ENCODE results near the gene U2AF1L4. TPM values are rescaled to one million over a fixed set of nuclear protein-coding genes. Genes with fewer than 3 reads are reported as not detected.

U2AF1L4 gene
- total RNA-seq, 2 experiments from 2014 or later: 23.3 to 24.0 TPM

GRCh38 chr19:35717665-35718344 lies 27.4 kb downstream of the U2AF1L4 start, which contains the start of gene KMT2B:
Gene KMT2B (plus strand): TSS chr19:35718003. CDS start chr19:35718019, 16 bp downstream.
- Mint-ChIP-seq H3K4me3 (peak within 1 kb of the TSS; percentile 94), H3K9me3 (ENCODE audit: insufficient read depth) (no peaks in the 10 kb centered on the region), H3K4me1 (ENCODE audit: low read depth) (peaks cover 57% of the 10 kb centered on the region), H3K36me3 (ENCODE audit: low read depth) (peaks cover 50% of the 10 kb centered on the region), H3K27ac (peak within 1 kb of the TSS; percentile 94), H3K27me3 (ENCODE audit: low read depth) (no peaks in the 10 kb centered on the region)
- ATAC-seq (peak; percentile 1), DNase-seq (no peak)
- POLR2A ChIA-PET: interaction anchor here (0.6 to 1.9 kb wide), 8 partner anchors 13 to 208 kb away, joined by 3 to 14 read pairs (median 3); partner anchors contain the start of genes IGFLR1, LIN37, PSENEN and U2AF1L4
- CTCF ChIA-PET: interaction anchor here (1.0 to 1.9 kb wide), 5 partner anchors 18 to 102 kb away, joined by 3 to 8 read pairs (median 4); partner anchors contain the start of gene U2AF1L4

DNA sequence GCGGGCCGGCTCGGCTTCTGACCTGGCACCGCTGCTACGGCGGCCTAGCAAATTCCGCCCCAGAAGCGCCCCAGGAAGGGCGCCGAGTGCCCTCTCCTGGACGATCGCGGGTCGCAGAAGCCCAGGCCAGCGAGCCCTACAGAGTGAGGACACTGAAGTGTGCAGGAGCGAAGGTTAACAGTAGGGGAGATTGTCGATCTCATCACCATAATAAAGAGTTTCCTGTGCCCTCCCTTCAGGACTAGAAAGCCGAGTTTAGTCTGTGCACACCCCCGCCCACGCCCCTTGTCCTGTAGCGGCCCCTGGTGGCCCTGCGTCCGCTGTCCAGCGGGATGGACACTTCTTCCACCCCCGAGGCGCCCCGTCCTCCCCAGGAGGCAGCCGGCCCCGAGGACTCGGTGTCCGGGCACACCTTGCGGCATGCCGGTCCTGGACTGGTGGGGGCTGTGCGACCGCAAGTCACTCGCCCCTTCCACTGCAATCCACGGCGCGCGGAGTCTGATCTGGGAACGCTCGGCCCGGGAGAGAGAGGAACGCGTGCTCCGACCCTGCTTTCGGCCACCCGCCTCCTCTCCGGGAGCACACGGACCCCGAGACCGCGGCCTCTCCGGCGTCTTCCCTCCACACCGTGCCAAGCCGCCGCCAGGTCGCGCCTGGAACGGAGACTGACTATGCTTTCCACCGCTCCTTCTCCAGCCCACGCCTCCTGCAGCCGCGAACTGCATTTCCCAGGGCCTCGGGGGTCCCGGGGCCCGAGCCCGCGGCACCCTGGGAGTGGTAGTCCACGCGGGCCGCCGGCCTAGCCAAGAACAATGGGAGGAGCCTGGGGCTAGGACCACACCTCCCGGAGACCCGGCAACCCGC lies 28.2 kb downstream of the U2AF1L4 start:
- Mint-ChIP-seq H3K4me1 (ENCODE audit: low read depth) (peaks cover 65% of the 10 kb centered on the region), H3K36me3 (ENCODE audit: low read depth) (peaks cover 42% of the 10 kb centered on the region), H3K4me3 (peak overlapping the region; percentile 83), H3K9me3 (ENCODE audit: insufficient read depth) (no peaks in the 10 kb centered on the region), H3K27ac (peak overlapping the region; percentile 89), H3K27me3 (ENCODE audit: low read depth) (no peaks in the 10 kb centered on the region)
- ATAC-seq: peak; percentile 77
- ChIA-PET CTCF (interaction anchor here (1.6 to 6.7 kb wide), 3 partner anchors 18 to 28 kb away, joined by 5 to 266 read pairs (median 8); partner anchors contain the start of gene U2AF1L4), POLR2A (interaction anchor here (0.6 to 6.7 kb wide), 8 partner anchors 14 to 31 kb away, joined by 3 to 113 read pairs (median 4); partner anchors contain the start of genes IGFLR1, LIN37, PSENEN and U2AF1L4)
- peak; percentile 97 for DNase-seq

DNA sequence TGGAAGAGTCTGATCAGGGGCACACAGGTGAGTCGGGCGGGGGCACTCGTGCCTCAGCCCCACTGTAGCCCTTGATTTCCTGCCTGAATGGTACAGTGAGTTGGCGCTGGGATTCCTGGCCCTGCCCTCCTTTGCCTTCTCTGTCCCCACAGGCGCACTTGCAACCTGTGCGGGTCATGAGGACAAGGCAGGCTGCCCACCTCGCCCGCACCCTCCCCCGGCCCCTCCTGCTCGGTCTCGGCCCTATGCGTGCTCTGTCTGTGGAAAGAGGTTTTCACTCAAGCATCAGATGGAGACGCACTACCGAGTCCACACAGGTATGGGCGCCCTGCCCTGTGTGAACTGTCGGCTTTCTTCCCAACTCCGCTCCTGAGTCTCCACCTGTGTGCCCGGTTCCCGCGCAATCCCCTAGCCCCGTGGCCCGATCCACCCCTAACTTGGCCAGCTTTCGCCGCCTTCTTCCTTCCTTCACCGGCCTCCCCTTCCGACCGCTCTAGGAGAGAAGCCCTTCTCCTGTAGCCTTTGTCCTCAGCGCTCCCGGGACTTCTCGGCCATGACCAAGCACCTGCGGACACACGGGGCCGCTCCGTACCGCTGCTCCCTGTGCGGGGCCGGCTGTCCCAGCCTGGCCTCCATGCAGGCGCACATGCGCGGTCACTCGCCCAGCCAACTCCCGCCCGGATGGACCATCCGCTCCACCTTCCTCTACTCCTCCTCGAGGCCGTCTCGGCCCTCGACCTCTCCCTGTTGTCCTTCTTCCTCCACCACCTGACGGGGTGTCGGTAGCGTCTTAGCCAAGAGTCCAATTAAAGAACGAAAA lies 29.0 kb downstream of the U2AF1L4 start:
- no peaks in the 10 kb centered on the region for H3K9me3 Mint-ChIP-seq (ENCODE audit: insufficient read depth)
- POLR2A ChIA-PET: interaction anchor here (1.3 to 7.6 kb wide), 4 partner anchors 13 to 32 kb away, joined by 4 to 113 read pairs (median 50); partner anchors contain the start of genes LIN37 and ZBTB32
- no peaks in the 10 kb centered on the region for H3K27me3 Mint-ChIP-seq (ENCODE audit: low read depth)
- H3K27ac Mint-ChIP-seq: peak overlapping the region; percentile 89
- CTCF ChIA-PET: interaction anchor here (0.5 to 6.7 kb wide), 4 partner anchors 17 to 32 kb away, joined by 3 to 266 read pairs (median 16); no protein-coding TSS in a partner anchor
- peak overlapping the region; percentile 83 for H3K4me3 Mint-ChIP-seq
- DNase-seq (peak; percentile 40), ATAC-seq (no peak)
- H3K4me1 Mint-ChIP-seq (ENCODE audit: low read depth): peaks cover 72% of the 10 kb centered on the region
- H3K36me3 Mint-ChIP-seq (ENCODE audit: low read depth): peaks cover 35% of the 10 kb centered on the region

- H3K9me3 Mint-ChIP-seq (ENCODE audit: insufficient read depth): no peaks in the 10 kb centered on the region
- DNase-seq (peak; percentile 30), ATAC-seq (no peak)
- H3K4me3 Mint-ChIP-seq: peak overlapping the region; percentile 83
- H3K27ac Mint-ChIP-seq: peak overlapping the region; percentile 89
- peaks cover 31% of the 10 kb centered on the region for H3K36me3 Mint-ChIP-seq (ENCODE audit: low read depth)
- H3K27me3 Mint-ChIP-seq (ENCODE audit: low read depth): no peaks in the 10 kb centered on the region
- ChIA-PET POLR2A (interaction anchor here (1.2 to 7.6 kb wide), 5 partner anchors 12 to 33 kb away, joined by 3 to 113 read pairs (median 5); partner anchors contain the start of genes LIN37 and ZBTB32), CTCF (interaction anchor here (0.5 to 6.7 kb wide), 6 partner anchors 16 to 216 kb away, joined by 3 to 266 read pairs (median 4); no protein-coding TSS in a partner anchor)
- H3K4me1 Mint-ChIP-seq (ENCODE audit: low read depth): peaks cover 77% of the 10 kb centered on the region
Measured at GRCh38 chr19:35715355-35715809, 29.8 kb downstream of the U2AF1L4 start.

DNA sequence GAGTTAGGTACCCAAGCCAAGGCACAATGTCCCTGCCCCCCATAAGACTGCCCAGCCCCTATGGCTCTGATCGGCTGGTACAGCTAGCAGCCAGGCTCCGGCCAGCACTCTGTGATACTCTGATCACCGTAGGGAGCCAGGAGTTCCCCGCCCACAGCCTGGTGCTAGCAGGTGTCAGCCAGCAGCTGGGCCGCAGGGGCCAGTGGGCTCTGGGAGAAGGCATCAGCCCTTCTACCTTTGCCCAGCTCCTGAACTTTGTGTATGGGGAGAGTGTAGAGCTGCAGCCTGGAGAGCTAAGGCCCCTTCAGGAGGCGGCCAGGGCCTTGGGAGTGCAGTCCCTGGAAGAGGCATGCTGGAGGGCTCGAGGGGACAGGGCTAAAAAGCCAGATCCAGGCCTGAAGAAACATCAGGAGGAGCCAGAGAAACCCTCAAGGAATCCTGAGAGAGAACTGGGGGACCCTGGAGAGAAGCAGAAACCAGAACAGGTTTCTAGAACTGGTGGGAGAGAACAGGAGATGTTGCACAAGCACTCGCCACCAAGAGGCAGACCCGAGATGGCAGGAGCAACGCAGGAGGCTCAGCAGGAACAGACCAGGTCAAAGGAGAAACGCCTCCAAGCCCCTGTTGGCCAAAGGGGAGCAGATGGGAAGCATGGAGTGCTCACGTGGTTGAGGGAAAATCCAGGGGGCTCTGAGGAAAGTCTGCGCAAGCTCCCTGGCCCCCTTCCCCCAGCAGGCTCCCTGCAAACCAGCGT lies 30.4 kb downstream of the U2AF1L4 start:
- Mint-ChIP-seq H3K4me1 (ENCODE audit: low read depth) (peaks cover 76% of the 10 kb centered on the region), H3K36me3 (ENCODE audit: low read depth) (peaks cover 28% of the 10 kb centered on the region), H3K4me3 (peak overlapping the region; percentile 83), H3K9me3 (ENCODE audit: insufficient read depth) (no peaks in the 10 kb centered on the region), H3K27ac (peak overlapping the region; percentile 95), H3K27me3 (ENCODE audit: low read depth) (no peaks in the 10 kb centered on the region)
- ChIA-PET CTCF (interaction anchor here (0.7 to 6.7 kb wide), 10 partner anchors 15 to 216 kb away, joined by 3 to 266 read pairs (median 4); partner anchors contain the start of genes COX6B1 and IGFLR1), POLR2A (interaction anchor here (1.2 to 7.6 kb wide), 5 partner anchors 12 to 33 kb away, joined by 3 to 113 read pairs (median 5); partner anchors contain the start of genes LIN37 and ZBTB32)
- DNase-seq (peak; percentile 64), ATAC-seq (no peak)

DNA sequence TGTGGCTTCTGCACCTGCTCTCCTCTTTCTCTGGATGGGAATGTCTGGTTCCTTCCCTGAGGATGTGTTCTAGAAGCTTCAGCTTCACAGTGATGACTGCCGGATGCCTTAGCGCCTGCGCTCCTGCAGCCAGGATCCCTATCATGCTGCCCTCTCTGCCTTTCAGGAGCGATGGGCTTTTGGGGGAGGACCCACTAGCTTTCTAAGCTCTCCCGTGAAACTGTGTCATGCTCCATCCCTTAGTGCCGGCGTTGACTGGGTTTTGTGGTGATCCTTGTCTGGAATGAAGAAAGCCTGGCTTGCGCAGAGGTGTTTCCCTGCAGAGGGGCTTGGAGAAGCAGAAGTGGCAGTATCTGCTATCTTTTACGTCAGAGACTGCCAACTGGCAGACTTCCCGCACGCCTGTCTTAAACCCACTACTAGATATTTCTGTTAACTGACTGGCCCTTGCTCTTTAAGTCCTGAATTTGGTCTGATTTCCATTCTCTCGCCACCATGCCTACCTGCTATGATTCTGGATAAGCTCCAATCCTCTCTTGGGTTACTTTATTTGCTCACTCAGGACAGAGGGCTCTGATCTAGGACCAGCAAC lies 31.2 kb downstream of the U2AF1L4 start:
- no peaks in the 10 kb centered on the region for H3K9me3 Mint-ChIP-seq (ENCODE audit: insufficient read depth)
- H3K27ac Mint-ChIP-seq: peak overlapping the region; percentile 95
- ChIA-PET POLR2A (interaction anchor here (1.1 to 7.6 kb wide), 6 partner anchors 11 to 186 kb away, joined by 3 to 113 read pairs (median 9); partner anchors contain the start of genes NFKBID and ZBTB32), CTCF (interaction anchor here (0.7 to 6.7 kb wide), 13 partner anchors 15 to 217 kb away, joined by 3 to 266 read pairs (median 4); partner anchors contain the start of genes COX6B1, IGFLR1 and LIN37)
- ATAC-seq (no peak), DNase-seq (no peak)
- peak overlapping the region; percentile 83 for H3K4me3 Mint-ChIP-seq
- peaks cover 24% of the 10 kb centered on the region for H3K36me3 Mint-ChIP-seq (ENCODE audit: low read depth)
- H3K4me1 Mint-ChIP-seq (ENCODE audit: low read depth): peaks cover 73% of the 10 kb centered on the region
- no peaks in the 10 kb centered on the region for H3K27me3 Mint-ChIP-seq (ENCODE audit: low read depth)

DNA sequence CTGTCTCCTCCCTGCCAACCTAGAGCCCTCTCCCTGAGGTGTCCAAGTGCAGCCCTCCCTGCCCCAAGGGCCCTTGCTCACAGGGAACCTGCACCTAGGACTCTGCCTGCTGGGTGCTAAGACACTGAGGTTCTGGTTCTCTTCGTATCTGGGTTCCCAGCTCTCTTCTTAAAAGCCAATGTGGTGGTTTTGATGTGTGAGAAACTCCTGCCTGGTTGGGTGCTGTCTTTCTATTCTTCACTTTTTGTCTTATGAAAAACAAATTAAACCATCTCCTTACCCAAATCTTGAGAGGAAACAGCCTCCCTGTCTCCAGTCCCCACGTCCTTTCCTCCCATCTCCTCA lies 31.7 kb downstream of the U2AF1L4 start:
- ATAC-seq: no peak
- Mint-ChIP-seq H3K27me3 (ENCODE audit: low read depth) (no peaks in the 10 kb centered on the region), H3K36me3 (ENCODE audit: low read depth) (peaks cover 24% of the 10 kb centered on the region), H3K27ac (peak overlapping the region; percentile 95), H3K9me3 (ENCODE audit: insufficient read depth) (no peaks in the 10 kb centered on the region), H3K4me1 (ENCODE audit: low read depth) (peaks cover 73% of the 10 kb centered on the region), H3K4me3 (peak overlapping the region; percentile 83)
- CTCF ChIA-PET: interaction anchor here (1.3 to 6.7 kb wide), 8 partner anchors 15 to 218 kb away, joined by 3 to 266 read pairs (median 5); partner anchors contain the start of genes COX6B1, LIN37, PSENEN and U2AF1L4
- DNase-seq: no peak
- POLR2A ChIA-PET: interaction anchor here (0.6 to 7.6 kb wide), 6 partner anchors 10 to 306 kb away, joined by 3 to 113 read pairs (median 9); partner anchors contain the start of genes NFKBID and ZBTB32

DNA sequence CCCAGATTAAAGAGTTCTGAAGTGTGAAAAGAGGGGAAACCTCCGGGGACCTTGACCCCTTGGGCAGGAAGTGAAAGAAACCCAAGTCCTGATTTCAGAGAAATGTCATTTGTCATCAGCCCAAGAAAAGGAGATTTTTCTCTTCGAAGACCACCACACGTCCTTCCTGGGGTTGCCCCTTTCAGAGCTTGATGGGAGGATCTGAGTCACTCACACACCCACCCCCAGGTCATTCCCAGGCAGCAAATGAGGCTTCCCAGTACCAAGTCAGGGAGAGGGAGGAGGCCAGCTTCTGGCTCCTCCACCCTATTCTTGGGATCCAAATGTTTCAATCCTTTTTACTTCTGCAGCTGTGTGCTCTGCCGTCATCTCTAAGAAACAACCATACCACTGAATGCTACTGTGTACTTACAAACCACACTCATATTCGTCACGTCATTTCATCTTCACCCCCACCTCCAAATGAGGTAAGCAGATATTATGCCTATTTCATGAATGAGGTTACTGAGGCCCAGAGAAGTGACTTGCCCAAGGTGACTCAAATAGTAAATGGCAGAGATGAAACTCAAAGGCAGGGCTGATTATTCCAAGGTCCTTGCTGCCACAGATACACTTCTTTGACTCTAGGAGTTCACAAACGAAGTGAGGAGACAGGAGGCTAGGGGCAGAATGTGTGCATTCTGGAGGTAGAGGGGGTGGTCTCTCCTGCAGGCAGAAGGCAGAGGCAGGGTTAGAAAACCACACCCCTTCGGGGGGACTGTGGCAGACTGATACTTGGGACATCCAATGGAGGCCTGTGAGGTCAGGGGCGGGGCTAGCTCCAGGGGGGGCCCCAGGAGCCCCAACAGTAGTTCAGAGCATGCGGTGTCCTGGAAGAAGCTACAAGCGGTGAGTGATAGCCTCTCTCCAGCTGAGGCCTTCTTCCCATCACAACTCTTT lies 32.4 kb downstream of the U2AF1L4 start:
- CTCF ChIA-PET: interaction anchor here (1.3 to 6.7 kb wide), 9 partner anchors 14 to 218 kb away, joined by 3 to 266 read pairs (median 6); partner anchors contain the start of genes COX6B1, LIN37, PSENEN and U2AF1L4
- DNase-seq: peak; percentile 89
- peaks cover 24% of the 10 kb centered on the region for H3K36me3 Mint-ChIP-seq (ENCODE audit: low read depth)
- peaks cover 74% of the 10 kb centered on the region for H3K4me1 Mint-ChIP-seq (ENCODE audit: low read depth)
- peak; percentile 25 for ATAC-seq
- H3K4me3 Mint-ChIP-seq: peak overlapping the region; percentile 83
- POLR2A ChIA-PET: interaction anchor here (0.6 to 7.6 kb wide), 8 partner anchors 10 to 307 kb away, joined by 3 to 113 read pairs (median 8); partner anchors contain the start of genes COX6B1, NFKBID, PSENEN and U2AF1L4
- H3K27ac Mint-ChIP-seq: peak overlapping the region; percentile 95
- no peaks in the 10 kb centered on the region for H3K27me3 Mint-ChIP-seq (ENCODE audit: low read depth)
- H3K9me3 Mint-ChIP-seq (ENCODE audit: insufficient read depth): no peaks in the 10 kb centered on the region
